Myocyte (in vitro differentiated cells): Measurements from ENCODE around the gene SLC25A21. TPM values are rescaled to one million over a fixed set of nuclear protein-coding genes. Genes with fewer than 3 reads are reported as not detected.
"Not testable (repeated sequence)": the region's sequence is repeated elsewhere in the genome, so short reads cannot be mapped to it uniquely, and the experiment has no call there.

Experiments
- DNase-seq: peaks from one replicate; pipeline ENCODE4 v3.0.0-alpha.2; 2012; ENCODE audit warnings: low read depth
- total RNA-seq: library from RNA; depleted of rRNA; stranded (reverse); fragments of >200 nt; gene quantifications from 2 replicates; pipeline ENCODE4 v1.2.3, GENCODE V29; 2014

Gene SLC25A21
- total RNA-seq, 1 donor from 2014 or later = 0.91 TPM

DNA sequence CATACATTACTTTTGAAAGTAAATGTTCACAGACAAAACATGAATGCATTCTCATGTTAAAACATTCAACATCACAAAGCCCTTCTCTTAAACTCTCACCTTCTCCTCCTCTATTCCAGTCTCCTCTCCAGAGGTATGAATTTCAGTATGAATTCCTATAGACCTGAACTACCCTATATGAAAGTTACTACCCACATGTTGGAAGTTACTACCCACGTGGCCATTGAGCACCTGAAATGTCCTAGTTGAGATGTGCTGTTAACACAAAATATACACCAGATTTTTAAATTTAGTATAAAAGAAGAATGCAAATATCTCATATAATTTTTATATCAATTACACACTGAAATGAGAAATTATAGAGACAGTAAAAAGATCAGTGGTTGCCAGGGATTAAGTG lies 450.5 kb downstream of the SLC25A21 start:
- no peak for DNase-seq

DNA sequence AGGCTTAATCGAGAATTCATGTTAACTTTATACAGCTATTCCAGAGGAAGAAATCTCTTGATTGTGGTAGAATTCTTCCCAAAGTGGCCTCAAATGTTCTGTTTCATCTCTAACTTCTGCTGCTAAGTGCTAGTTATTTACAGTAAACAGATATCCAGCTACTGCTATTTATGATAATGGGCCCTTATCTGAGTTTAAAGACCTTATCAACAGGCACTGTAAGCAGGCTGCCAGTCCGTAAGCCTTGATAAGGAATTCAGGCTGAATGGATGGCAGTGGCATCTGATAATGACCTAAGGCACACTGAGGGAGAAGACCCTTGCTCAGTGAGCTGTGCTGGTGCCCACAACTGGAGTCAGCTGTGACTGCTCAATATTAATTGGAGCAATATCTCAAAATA lies 451.7 kb downstream of the SLC25A21 start:
- DNase-seq = no peak

DNA sequence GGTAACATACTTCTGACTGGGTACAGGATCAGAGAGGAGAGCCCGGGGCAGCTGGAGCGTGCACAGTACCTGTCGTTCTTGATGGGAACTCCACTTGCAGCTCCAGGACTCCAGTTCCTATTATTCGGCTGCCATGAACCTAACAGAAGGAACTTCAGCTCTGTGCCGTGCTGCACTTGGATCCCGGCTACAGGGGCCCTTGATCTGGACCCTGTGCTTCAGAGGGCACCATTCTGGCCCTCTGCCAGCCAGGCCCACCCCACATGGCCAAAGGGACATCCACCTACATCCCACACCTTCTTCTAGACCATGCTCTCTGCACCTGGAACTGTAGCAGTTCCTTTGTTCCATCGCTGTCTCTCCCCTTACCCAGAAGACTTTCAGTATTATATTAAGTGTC lies 452.6 kb downstream of the SLC25A21 start:
- no peak for DNase-seq

DNA sequence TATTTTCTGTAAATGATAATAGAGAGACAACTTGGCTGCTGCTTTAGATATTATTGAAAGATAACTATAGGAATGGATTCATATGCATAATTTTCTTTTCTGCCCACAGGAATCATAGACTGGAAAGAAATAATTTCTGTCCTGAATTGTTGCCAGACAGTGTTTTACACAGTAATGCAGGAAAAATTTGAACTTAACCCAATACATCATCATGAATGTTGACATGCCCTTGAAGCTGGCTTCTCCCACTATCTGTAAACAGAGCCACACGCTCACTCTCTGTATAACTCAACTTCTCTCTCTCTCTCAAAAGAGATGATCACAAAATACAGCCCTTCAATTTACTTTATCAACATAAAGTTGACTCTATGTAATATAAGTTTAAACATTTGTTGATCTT lies 454.2 kb downstream of the SLC25A21 start:
- no peak for DNase-seq

DNA sequence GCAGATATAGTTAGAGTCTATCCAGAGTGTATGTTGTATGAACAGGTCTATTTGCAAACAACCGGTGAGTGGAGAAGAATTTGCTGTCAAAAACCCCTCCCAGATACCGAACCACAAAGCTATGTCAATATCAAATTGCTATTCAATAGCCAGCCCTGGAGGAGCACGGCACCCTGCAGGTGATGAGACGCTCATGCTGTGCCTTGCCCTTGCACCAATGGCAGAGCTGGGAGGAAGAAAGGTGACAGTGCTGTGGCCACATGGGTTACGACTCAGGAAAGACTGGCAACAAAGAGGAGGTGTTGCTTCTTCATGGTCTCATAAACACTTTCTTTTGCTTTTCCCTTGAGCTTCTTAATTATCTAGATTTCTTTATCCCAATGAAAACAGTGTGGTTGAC lies 455.0 kb downstream of the SLC25A21 start:
- DNase-seq = no peak

DNA sequence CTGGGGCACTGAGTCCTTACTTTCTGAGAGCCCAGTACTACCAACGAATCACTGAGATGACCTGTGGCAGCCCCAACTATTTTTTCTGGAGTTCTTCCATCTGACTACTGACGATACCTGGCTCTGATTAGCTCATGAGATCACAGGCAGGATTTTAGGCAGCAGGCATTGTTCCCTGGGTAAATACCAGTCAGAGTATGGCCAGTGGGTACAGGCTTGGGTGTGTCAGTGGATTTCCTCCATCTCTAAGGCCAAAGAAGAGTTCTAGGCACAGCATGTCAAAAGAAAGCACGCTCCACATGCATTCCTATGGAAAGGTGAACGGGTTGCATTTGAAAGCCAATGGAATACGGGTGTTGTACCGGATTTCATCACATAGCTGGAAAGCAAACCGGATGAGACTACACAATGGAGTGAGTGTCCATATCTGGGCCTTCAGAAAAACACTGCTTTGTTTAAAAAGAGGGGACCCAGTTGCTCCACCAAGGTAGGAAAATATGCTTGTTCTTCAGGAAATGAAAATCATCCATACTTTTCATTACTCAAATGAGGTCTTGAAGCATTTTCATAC lies 455.7 kb downstream of the SLC25A21 start:
- no peak for DNase-seq

DNA sequence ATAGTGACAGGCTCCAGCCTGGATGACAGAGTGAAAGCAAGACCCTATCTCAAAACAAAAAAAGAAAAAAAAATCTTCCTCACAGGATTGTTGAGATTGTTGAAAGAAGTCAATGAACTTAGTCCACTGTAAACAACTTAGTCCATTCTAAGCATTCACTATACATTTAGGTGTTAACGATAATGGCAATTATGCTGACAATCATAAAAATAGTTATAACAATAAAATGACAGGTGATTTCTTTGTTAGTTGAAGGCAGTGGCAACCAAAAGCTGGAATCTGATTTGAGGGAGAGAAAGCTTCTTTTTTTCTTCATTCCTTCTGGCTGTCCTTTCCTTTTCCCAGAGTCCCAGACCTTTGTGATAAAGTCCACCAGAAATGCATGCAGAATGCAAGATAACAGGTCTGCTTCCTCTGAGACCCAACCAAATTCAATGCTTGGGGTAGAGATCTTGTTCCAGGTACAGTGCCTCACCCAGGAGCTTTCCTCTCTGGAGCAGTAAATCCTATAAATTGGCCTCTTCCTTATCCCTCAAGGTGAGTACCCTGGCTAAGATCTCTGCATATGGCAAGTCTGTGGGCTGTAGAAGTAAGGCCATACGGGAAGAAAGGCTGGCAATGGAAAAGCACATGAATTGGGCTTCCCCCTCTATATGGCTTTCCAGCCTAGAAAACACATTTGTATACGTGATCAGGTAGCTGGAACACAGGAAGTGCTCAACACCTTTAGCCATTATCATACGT lies 458.3 kb downstream of the SLC25A21 start:
- DNase-seq = no peak

DNA sequence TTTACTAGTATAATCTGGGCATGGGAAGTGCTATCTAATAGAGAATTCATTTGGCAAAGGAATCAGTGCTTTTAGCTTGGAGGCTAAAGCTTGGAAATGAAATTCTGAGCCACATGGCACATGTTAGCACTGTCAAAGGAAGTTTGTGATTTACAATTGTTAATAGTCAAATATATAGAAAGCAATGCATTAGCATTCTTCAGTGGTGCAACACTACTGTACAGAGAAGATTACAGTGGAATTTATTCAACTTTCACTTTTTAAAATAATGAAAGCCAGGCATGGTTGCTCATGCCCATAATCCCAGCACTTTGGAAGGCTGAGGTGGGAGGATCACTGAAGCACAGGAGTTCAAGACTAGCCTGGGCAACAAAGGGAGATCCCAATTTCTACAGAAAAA lies 464.8 kb downstream of the SLC25A21 start:
- DNase-seq = no peak

DNA sequence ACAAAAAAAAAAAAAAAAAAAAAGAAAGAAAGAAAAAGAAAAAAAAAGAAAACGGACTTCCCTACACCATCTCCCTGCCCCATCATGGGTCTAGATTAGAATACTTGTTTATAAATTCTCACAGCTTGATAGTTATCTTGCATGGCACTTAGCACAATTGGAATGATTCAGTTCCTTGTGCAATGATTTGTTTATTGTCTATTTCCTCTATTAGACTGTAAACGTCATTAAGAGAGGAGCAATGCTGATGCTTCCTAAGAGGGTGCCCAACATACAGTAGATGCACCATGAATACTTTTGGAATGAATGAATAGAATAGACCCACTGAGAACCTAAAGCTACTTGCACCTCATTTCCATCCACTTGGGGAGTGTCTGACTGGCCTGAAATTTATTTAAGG lies 469.9 kb downstream of the SLC25A21 start:
- no peak for DNase-seq

DNA sequence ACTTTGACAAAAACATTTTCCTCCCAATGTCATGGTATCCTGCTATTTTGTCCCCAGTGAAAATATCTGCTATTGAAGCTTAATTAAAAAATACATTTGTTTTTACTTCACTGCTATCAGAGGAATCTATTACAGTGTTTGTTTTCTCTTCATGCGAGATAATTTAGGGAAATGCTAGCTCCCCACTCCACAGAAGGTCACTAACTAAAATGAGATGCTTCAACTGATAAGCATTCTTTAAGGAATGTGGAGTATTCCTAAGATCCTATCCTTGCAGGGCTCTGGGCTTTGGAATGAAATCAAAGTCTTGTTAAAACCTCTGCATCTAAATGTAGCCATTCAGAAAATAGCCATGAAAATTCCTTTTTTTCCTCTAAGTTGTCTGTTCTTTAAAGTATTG lies 471.3 kb downstream of the SLC25A21 start:
- DNase-seq = no peak

DNA sequence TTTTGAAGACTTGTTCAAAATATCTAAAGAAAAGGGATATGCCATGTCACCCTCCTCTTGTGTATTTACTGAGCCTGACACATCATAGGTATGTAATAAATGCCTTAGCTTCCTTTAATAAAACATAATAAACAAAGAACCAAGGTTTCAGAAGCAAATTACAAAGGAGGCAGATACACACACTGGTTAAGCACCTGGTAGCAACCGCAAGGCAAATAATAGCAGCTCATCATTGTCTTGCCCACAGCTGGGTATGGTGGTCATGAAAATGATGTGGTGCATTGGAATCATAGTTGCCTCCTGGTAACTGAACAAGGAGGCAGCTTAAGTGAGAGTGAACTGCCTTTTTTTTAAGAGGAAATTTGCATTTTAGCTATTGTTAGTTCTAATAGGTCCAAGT lies 471.8 kb downstream of the SLC25A21 start:
- DNase-seq = no peak

DNA sequence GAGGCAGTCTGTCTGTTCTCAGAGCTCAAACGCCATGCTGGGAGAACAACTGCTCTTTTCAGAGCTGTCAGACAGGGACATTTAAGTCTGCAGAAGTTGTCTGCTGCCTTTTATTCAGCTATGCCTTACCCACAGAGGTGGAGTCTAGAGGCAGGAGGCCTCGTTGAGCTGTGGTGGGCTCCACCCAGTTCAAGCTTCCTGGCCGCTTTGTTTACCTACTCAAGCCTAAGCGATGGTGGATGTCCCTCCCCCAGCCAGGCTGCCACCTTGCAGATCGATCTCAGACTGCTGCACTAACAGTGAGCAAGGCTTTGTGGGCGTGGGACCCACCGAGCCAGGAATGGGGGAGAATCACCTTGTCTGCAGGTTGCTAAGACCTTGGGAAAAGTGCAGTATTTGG lies 473.0 kb downstream of the SLC25A21 start:
- not testable (repeated sequence) for DNase-seq

DNA sequence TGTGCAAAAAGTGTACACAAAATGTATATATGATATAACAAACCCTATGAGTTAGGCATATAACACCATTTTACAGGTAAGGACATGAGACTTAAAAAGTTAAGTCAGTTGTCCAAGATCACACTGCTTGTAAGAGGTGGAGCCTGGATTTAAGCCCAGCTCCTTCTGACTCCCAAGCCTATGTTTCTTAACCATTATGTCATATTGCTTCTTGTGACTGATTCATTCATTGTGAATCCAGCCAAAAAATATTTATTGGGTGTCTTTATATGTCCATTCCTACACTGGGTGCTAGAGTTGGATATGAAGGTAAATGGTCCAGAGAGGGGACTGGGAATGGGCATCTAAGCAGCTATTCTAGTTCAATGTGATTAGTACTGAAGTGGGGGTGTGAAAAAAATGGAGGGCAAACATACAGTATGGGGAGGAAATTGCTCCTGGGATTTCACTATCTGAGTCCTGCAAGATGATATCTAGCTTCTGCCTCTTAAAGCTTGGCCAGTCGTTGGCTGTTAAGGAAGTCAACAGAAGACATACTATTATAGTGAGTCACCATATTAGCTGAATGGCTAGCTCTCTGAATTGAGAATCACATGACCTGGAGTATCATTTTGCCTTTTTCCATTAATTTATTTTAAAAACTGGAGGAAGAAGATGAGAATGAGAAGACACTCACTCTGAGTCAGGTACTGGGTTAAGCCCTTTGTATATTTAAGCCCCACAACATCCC lies 481.9 kb downstream of the SLC25A21 start:
- no peak for DNase-seq

DNA sequence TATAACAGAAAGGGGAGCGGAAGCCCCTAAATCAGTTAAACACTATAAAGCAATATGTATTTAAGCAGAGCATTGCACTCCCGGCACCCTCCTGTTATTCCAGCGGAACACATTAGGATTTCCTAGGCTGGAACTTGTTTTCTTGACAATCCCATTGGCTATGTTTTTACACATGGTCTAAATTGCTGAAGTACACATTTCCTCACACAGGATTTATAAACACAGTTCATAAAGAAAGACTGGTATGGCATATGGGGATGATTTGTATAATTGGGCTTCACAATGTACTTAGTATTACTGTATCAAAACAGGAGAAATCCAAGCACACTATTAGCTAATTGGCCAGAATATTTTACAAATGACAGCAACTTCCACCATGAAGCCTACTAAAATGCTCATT lies 487.5 kb downstream of the SLC25A21 start:
- no peak for DNase-seq

DNA sequence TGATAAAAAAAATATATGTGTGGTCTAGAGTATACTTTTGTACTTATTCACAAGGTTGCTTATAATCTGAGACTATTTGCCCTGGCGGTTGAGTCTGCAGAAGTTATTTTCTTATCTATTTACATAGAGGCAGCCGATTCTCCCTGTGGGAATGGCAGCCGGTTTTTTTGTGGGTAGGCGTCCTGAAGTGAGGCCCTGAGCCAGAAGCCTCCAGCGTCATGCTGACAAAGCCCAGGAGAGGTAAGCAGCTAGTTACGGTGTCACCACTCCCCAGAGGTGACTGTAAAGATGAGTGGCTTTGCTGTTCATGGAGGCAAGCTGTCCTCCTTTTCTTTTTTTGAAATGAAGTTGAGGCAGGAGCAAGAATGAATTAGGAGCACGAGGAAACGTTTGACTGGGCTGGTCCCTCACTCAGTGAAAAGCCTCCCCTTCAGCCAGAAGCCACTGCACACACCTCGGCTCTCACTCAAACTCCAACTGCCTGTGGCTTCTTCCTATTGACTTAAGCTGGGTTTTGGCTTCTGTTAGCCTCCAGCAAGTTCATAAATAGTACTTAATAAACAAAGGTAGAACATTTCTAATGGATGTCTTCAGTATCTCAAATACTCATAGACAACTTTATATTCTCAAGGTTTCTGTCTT lies 489.2 kb downstream of the SLC25A21 start:
- no peak for DNase-seq

DNA sequence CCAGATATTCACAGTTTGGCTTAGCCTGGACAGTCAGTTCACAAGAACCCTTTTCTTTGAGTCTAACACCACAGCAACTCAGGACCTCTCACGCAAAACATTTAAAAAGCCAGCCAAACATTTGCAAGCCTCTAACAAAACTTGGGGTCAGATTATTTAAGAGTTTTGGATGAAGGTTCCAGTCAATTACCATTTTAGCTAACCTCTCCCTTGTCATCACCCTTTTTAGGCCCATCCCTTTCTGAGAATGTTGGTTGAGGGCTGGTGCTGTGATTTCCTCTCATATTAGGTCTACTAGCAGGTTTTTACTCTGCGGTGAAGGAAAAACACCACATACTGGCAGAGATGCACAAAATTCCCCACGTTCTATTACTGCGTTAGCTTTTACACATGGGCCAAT lies 490.1 kb downstream of the SLC25A21 start:
- no peak for DNase-seq

DNA sequence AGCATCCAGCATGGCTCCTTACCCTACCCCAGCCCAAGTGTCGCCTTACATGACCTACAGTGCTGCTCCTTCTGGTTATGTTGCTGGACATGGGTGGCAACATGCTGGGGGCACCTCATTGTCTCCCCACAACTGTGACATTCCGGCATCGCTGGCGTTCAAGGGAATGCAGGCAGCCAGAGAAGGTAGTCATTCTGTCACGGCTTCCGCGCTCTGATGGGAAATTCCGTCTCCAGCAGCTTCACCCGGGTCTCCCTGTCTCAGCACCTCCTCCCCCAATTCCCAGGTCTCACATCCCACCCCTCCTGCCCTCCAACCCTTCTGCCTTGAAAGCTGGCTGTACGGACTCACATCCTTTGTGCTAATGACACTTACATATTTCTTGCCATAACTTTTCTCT lies 496.2 kb downstream of the SLC25A21 start:
- no peak for DNase-seq

DNA sequence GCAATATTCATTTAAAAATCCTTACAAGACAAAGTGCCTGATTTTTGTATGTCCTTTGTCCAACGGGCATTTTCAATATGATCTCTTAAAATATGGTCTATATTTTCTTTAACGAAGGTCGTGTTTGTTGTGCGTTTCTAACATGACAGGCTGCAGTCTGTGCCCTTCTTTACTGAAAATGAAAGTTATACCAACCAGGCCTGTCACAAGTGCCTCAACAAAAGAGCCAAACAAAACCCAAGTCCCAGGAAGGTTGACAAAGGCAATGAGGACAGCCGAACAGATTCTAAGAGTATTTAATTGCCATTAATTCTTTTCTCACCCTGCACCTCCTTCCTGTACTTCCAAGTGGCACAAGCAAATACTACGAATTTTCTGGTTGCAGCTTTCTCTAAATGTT lies 496.8 kb downstream of the SLC25A21 start:
- DNase-seq = no peak

DNA sequence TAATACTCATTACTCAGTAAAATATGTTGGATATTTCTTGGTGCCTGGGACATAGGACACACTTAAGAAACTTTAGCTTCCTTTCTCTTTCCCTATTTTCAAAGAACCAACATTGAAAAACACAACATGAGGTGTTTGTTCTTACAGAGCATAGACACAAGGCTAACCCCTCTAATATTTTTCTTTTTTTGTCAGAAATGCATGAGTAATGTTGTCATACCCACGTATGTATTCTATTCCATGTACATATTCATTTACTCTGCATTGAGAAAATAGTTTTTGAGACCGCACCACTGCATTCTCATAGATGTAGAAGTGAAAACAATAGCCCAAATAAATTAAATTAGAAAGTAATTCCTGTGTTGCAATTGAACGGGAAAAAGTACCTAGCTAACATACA lies 497.7 kb downstream of the SLC25A21 start:
- no peak for DNase-seq

DNA sequence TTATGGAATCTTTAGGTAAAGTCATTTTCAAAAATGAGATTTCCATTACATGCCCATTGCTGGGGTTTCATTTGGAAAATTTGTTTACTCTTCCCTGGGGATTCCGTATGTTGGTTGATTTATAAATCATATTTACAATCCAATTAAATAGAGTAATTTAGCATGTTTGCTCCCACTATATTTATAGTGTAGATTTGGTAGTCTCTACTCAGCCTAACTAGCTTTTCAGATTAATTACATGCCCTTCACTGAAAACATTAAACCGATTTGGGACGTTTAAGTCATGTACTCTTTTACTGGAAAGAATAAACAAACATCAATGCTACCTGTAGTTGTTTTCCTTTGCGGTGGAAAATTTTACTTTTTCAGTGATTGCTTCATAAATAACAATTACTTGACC lies 500.3 kb downstream of the SLC25A21 start:
- no peak for DNase-seq

DNA sequence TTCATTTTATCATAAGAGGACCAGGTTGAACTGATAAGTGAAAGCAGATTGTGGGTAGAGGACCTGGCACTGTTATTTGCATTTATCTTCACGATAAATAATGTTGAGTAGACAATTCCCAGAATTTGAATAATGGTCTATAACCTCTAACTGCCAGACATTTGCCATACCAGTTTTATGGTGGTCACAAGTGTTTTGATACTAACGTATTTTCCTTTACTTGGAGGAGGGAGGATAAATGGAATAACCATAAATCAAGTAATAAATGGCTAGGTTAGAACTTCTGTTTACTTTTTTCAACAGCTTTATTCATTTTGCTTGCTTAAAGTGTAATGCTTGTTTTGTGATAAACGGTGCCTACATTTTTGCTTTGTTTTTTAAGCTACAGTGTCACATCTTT lies 501.3 kb downstream of the SLC25A21 start:
- DNase-seq = no peak

DNA sequence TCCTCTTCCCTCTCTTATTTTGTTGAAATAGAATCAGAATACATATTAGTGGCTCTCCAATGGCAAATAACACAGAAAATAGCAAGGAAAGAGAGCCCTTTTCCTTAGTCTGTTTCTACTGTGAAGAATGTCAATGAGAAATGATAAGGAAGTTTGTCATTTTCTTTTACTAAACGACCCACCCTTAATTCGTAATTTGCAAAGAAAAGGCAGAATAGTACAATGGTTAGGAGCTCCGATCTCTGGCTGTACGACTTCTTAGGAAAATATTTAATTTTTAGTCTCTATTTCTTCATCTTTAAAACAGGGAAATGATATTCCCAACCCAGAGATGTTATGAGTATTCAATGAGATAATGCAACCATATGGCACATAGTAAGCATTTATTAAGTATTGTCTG lies 504.7 kb downstream of the SLC25A21 start:
- DNase-seq = no peak
